Activated T-cell treated with anti-CD3 and anti-CD28 coated beads for 24 hours (primary cell): ENCODE data around the gene LAMB4.

ENCODE experiments used
- DNase-seq: peaks from one replicate; pipeline ENCODE4 v3.0.0-alpha.2; 2020; ENCODE audit warnings: low read depth

The LAMB4 gene

GRCh38 chr7:108012499-108013430 lies 117.4 kb downstream of the LAMB4 start:
- DNase-seq = no peak

GRCh38 chr7:108010377-108010776 lies 119.8 kb downstream of the LAMB4 start:
- no peak for DNase-seq

- no peak for DNase-seq
Measured at GRCh38 chr7:108009873-108010272, 120.3 kb downstream of the LAMB4 start.

GRCh38 chr7:108008827-108009226 lies 121.3 kb downstream of the LAMB4 start:
- no peak for DNase-seq

- no peak for DNase-seq
Measured at GRCh38 chr7:108008240-108008639, 121.9 kb downstream of the LAMB4 start.

GRCh38 chr7:108007762-108008161 lies 122.4 kb downstream of the LAMB4 start:
- no peak for DNase-seq

- DNase-seq = no peak
Measured at GRCh38 chr7:108007261-108007660, 122.9 kb downstream of the LAMB4 start.

GRCh38 chr7:108004220-108005142 lies 125.7 kb downstream of the LAMB4 start:
- no peak for DNase-seq

GRCh38 chr7:108003599-108003935 lies 126.6 kb downstream of the LAMB4 start:
- no peak for DNase-seq

- DNase-seq = peak; percentile 2
Measured at GRCh38 chr7:108002726-108003598, 127.2 kb downstream of the LAMB4 start, which contains the start of gene LAMB1. Gene LAMB1, minus strand, starts transcription at chr7:108003161. Its CDS starts 276 bp downstream, at chr7:108002885.

GRCh38 chr7:108001764-108002725 lies 128.1 kb downstream of the LAMB4 start:
- DNase-seq = no peak

- no peak for DNase-seq
Measured at GRCh38 chr7:108000875-108001763, 129.0 kb downstream of the LAMB4 start.

GRCh38 chr7:107999779-108000560 lies 130.2 kb downstream of the LAMB4 start:
- no peak for DNase-seq

GRCh38 chr7:107998660-107999480 lies 131.3 kb downstream of the LAMB4 start:
- no peak for DNase-seq

- DNase-seq = no peak
Measured at GRCh38 chr7:107998150-107998549, 132.0 kb downstream of the LAMB4 start.

- no peak for DNase-seq
Measured at GRCh38 chr7:107996072-107996882, 133.9 kb downstream of the LAMB4 start.
